ENCODE data around the gene ITSN2. TPM values are rescaled to one million over a fixed set of nuclear protein-coding genes. Genes with fewer than 3 reads are reported as not detected.

Gene ITSN2
- polyA plus RNA-seq, 1 donor (not counting 4 experiments of a cell fraction or from before 2014, with no cell fraction given), result 19.7 TPM

DNA sequence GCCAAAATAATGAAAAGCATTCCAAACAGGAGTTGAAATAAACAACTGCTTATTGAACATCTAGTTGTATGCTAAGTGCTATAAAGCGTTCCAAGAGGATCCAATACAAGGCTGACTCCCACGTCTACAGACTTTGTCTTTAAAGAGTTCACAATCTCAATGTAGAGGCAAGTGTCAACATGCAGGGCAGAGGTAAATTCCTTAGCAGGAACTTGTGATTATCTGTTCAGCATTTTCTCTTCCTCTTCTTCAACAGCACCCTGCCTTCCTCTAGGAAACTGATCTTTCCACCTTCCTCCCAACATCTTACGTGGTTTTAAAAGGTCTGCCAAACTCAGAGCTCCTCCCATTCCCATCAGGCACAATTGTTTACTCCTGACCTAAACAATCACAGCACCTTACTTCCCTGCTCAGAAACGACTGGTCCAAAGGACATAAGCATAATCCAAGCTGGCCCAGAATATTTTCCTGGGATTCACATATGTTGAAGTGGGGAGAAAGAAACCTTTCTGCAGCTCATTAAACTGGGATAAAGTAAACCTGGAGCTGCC, 83.9 kb downstream of the ITSN2 start:
- H3K4me2 ChIP-seq (ENCODE audit: control insufficient read depth, extremely low read depth, insufficient read depth, low read depth, low read length), result peak overlapping the region; percentile 54
- TF ChIP-seq, protein P1, sequence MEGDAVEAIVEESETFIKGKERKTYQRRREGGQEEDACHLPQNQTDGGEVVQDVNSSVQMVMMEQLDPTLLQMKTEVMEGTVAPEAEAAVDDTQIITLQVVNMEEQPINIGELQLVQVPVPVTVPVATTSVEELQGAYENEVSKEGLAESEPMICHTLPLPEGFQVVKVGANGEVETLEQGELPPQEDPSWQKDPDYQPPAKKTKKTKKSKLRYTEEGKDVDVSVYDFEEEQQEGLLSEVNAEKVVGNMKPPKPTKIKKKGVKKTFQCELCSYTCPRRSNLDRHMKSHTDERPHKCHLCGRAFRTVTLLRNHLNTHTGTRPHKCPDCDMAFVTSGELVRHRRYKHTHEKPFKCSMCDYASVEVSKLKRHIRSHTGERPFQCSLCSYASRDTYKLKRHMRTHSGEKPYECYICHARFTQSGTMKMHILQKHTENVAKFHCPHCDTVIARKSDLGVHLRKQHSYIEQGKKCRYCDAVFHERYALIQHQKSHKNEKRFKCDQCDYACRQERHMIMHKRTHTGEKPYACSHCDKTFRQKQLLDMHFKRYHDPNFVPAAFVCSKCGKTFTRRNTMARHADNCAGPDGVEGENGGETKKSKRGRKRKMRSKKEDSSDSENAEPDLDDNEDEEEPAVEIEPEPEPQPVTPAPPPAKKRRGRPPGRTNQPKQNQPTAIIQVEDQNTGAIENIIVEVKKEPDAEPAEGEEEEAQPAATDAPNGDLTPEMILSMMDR (optimal IDR thresholded peaks at IDR 0.05 in 1 of 3, IDR thresholded peaks at IDR 0.05 in 1 of 3, conservative IDR thresholded peaks at IDR 0.05 in 1 of 3; ENCODE audit: extremely low read depth in 1 of 3, insufficient read depth in 2 of 3, low read length in 3 of 3), result no peak
- no peak for TF ChIP-seq EZH2 (IDR thresholded peaks at IDR 0.05; ENCODE audit: low read length)
- no peaks in the 10 kb centered on the region for H3K9me1 ChIP-seq (ENCODE audit: control insufficient read depth, extremely low read depth, insufficient read depth, low read length)
- H3K9me3 ChIP-seq (ENCODE audit: control insufficient read depth, low read depth, low read length), result no peaks in the 10 kb centered on the region
- DNase-seq (ENCODE audit: low read depth, low spot score), result peak; percentile 19
- dilution Hi-C loops (cut with MboI; ENCODE audit: extremely low pct_ligation_motif_present, low sequenced_read_pairs), result no loop called here
- H3K27me3 ChIP-seq (ENCODE audit: control insufficient read depth, extremely low read depth, insufficient read depth, low read length), result no peaks in the 10 kb centered on the region
- H3K79me2 ChIP-seq (ENCODE audit: control insufficient read depth, insufficient read depth, low read length), result no peaks in the 10 kb centered on the region
- H3K4me3 ChIP-seq (ENCODE audit: control insufficient read depth in 2 of 3, extremely low read depth in 1 of 3, insufficient read depth in 2 of 3, low read depth in 1 of 3, low read length in 3 of 3), result peak overlapping the region in 1 of 3 experiments; percentile 11
- H2AFZ ChIP-seq (ENCODE audit: control insufficient read depth, low read length), result peak overlapping the region; percentile 60
- FAIRE-seq, result peak; percentile 99
- peaks cover 0 to 2% of the 10 kb centered on the region in 2 experiments for H3K36me3 ChIP-seq (ENCODE audit: control insufficient read depth in 2 of 2, extremely low read depth in 1 of 2, insufficient read depth in 2 of 2, low read length in 2 of 2)
- no peaks in the 10 kb centered on the region for H4K20me1 ChIP-seq (ENCODE audit: control insufficient read depth, extremely low read depth, insufficient read depth, low read length)
- H3K9ac ChIP-seq (ENCODE audit: control insufficient read depth, extremely low read depth, insufficient read depth, low read length), result no peak overlapping the region
- H3K4me1 ChIP-seq (ENCODE audit: control insufficient read depth, extremely low read depth, insufficient read depth, low read length), result peaks cover 12% of the 10 kb centered on the region
- peak overlapping the region; percentile 15 for H3K27ac ChIP-seq (ENCODE audit: control insufficient read depth, insufficient read depth, low read length)

DNA sequence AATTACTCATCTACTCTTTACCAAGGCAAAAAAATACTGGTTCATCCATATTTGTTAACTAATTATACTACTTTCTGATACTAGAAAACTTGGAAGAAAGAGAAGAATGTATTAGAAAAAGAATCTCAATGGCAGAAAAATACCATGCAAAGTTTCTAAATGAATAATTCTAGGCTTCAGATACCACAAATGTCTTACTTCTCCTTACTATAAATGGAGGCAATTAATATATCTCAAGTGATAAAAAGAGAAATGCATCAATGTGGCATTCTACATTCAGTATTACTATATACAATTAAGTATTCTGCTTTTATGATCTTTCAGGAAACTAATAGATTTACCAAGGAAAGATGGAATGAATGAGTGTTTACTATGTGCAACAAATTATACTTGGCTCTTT, 85.5 kb downstream of the ITSN2 start:
- Histone ChIP-seq H4K20me1 (ENCODE audit: control insufficient read depth, extremely low read depth, insufficient read depth, low read length) (no peaks in the 10 kb centered on the region), H2AFZ (ENCODE audit: control insufficient read depth, low read length) (no peak overlapping the region), H3K4me3 (ENCODE audit: control insufficient read depth in 2 of 3, extremely low read depth in 1 of 3, insufficient read depth in 2 of 3, low read depth in 1 of 3, low read length in 3 of 3) (no peak overlapping the region), H3K9ac (ENCODE audit: control insufficient read depth, extremely low read depth, insufficient read depth, low read length) (no peak overlapping the region), H3K36me3 (ENCODE audit: control insufficient read depth in 2 of 2, extremely low read depth in 1 of 2, insufficient read depth in 2 of 2, low read length in 2 of 2) (peaks cover 0 to 6% of the 10 kb centered on the region in 2 experiments), H3K27ac (ENCODE audit: control insufficient read depth, insufficient read depth, low read length) (no peak overlapping the region), H3K79me2 (ENCODE audit: control insufficient read depth, insufficient read depth, low read length) (no peaks in the 10 kb centered on the region), H3K4me2 (ENCODE audit: control insufficient read depth, extremely low read depth, insufficient read depth, low read depth, low read length) (no peak overlapping the region), H3K27me3 (ENCODE audit: control insufficient read depth, extremely low read depth, insufficient read depth, low read length) (no peaks in the 10 kb centered on the region), H3K4me1 (ENCODE audit: control insufficient read depth, extremely low read depth, insufficient read depth, low read length) (peaks cover 12% of the 10 kb centered on the region), H3K9me3 (ENCODE audit: control insufficient read depth, low read depth, low read length) (no peaks in the 10 kb centered on the region), H3K9me1 (ENCODE audit: control insufficient read depth, extremely low read depth, insufficient read depth, low read length) (no peaks in the 10 kb centered on the region)
- no peak for FAIRE-seq
- DNase-seq (ENCODE audit: low read depth, low spot score), result no peak
- TF ChIP-seq EZH2 (IDR thresholded peaks at IDR 0.05; ENCODE audit: low read length), result no peak
- TF ChIP-seq, protein P1 (optimal IDR thresholded peaks at IDR 0.05 in 1 of 3, IDR thresholded peaks at IDR 0.05 in 1 of 3, conservative IDR thresholded peaks at IDR 0.05 in 1 of 3; ENCODE audit: extremely low read depth in 1 of 3, insufficient read depth in 2 of 3, low read length in 3 of 3), result no peak
- dilution Hi-C loops (cut with MboI; ENCODE audit: extremely low pct_ligation_motif_present, low sequenced_read_pairs), result no loop called here

Data from keratinocyte (primary cell).